NCI-H510A treated with DMSO at 0.1 percent for 48 hours (cell line): ENCODE results near the gene CSNK1A1.
"Not testable (repeated sequence)": the region's sequence is repeated elsewhere in the genome, so short reads cannot be mapped to it uniquely, and the experiment has no call there.

Experiments
- DNase-seq: peaks from one replicate; lab custom pipeline; 2025; lab: John Stamatoyannopoulos, UW

Gene CSNK1A1

GRCh38 chr5:149456597-149457392 is 94.4 kb downstream of the CSNK1A1 start:
- DNase-seq, result no peak

GRCh38 chr5:149455889-149456409 is 95.3 kb downstream of the CSNK1A1 start:
- peak; percentile 63 for DNase-seq

- peak; percentile 36 for DNase-seq
Observed at GRCh38 chr5:149453618-149454415, 97.4 kb downstream of the CSNK1A1 start.

- DNase-seq, result no peak
Observed at GRCh38 chr5:149452665-149453617, 98.3 kb downstream of the CSNK1A1 start.

- DNase-seq, result no peak
Observed at GRCh38 chr5:149452007-149452664, 99.1 kb downstream of the CSNK1A1 start.

DNA sequence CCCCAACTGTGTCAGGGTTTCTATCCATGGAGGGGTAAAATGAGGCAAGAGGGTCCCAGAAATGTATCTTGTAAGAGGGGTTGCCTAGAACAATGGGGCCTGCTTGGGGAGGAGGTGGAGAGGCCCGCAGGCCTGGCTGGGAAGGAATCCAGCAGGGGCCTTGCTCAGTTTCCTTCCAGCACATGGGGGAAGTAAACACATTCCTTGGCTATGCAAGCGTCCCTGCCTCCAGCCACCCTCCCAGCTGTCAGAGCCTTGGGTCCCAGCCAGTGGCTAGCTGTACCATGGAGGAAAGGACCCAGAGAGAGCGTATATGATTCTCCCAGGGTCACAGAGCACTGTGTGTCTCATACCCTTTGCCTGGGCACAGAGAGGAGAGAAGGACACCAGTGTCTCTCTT is 101.0 kb downstream of the CSNK1A1 start:
- no peak for DNase-seq

DNA sequence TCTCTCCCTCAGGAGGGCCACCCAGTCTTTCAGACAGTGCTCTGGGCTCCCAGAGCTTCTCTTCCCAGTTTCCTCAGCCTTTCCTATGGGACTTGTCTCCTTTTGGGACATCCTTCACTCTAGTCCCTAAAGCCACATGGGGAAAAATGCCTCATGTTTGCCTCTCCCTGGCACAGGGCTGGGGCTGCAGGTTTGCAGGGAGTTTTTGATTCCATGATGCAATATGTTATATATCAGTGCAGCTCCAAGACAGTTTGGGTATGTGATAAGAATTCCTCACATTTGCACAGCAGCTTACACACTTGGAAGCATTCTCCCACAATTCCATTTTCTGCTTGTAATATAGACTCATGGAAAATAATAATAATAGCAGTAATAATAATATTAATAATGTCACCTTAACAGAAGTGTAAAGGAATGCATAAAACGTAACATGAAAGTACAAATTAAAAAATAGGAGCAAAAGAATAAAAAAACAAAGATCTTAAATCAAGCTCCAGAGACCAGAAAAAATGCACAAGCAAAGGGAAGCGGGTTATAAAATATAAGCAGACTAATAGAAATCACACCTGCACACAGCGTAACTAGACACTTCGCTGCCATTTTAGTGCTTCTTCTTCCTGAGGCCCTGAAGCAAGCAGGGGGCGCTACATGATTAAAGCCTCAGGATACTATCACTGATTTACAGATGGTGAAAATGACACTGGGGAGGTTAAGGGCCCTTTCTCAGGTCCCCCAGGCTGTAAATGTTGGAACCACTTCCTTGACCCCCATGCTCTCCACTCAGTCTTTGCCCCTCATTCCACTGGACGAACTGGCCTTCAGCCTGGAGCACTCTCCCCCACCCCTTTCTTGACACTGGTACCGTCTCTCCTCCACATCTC is 102.2 kb downstream of the CSNK1A1 start:
- DNase-seq, result peak; percentile 21

DNA sequence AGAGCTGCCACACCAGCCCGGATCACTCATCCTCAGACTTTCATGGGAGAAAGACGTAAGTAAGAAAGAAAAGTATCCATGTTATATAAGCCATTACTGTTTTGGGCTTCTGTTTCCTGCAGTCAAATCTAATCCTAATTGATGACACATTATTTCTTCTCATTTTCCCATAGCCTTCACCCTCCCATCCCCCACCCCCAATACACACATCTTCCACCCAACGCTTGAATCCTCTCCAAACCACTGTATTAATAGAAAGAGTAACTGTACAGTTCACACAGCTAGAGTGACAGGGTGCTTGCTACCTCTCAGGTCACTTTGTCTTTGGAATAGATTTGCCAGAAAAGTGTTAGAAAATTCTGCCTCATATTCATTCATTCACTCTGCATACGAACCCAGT is 102.8 kb downstream of the CSNK1A1 start:
- DNase-seq, result no peak

DNA sequence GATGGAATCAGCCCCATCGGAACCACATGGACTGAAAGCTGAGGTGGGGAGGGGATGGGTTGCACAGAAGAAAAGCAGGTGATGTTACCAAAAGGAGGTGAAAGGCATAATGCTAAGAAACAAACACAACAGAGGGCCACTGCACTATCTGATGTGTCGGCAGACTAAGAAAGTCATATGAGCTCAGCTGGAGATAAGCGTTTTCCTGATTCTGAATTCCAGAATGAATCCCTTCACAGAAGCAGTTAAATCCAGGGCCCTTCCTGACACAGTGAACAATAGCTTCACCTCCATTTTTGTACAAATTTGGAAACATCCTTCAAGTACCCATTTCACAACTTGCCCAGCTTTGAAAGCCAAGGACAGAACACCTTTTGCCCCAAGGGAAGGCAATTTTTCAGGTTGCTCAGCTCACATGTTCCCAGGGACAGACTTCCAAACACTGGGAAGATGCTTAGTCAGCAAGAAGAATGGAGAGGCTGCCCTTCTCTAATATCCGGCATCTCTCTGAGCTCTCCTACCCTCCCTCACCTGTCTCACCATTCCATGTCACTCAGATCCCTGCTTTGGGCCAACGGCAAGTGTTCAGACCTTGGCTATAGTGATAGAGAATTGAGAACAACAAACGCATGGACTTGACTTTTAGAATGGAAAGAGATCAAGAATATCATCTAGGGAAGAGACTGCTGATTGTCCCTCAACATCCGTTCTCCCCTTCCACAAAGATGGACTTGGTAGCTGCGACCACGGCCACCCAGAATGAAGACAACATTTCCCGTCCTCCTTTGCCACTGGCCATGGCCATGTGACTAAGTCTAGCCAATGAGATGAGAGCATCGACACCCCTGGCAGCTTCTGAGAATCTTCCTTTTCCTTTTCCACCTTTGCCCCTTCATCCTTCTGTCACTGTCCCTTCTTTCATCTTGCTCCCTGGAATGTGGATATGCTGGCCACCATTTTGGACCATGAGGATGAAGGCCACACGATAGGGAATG is 103.6 kb downstream of the CSNK1A1 start:
- no peak for DNase-seq

GRCh38 chr5:149446794-149447193 is 104.4 kb downstream of the CSNK1A1 start:
- not testable (repeated sequence) for DNase-seq

GRCh38 chr5:149445739-149446369 is 105.4 kb downstream of the CSNK1A1 start:
- DNase-seq, result no peak

GRCh38 chr5:149445343-149445738 is 105.9 kb downstream of the CSNK1A1 start:
- DNase-seq, result no peak

- not testable (repeated sequence) for DNase-seq
Observed at GRCh38 chr5:149444430-149444829, 106.8 kb downstream of the CSNK1A1 start.

GRCh38 chr5:149443210-149443609 is 108.0 kb downstream of the CSNK1A1 start:
- DNase-seq, result no peak

GRCh38 chr5:149442563-149443182 is 108.6 kb downstream of the CSNK1A1 start:
- DNase-seq, result peak; percentile 69
